GM12875 (cell line): ENCODE results near the gene CD72.

ENCODE experiments used
- H3K4me3 ChIP-seq: one replicate; pipeline ENCODE4 v1.5.1; 2011; ENCODE audit warnings: low read depth, low read length, control low read depth
- TF ChIP-seq, protein P1 (sequence below): IDR thresholded peaks from 2 replicates; pipeline ENCODE4 v1.5.1; 2011; ENCODE audit warnings: low read depth, mild to moderate bottlenecking, control low read depth, inconsistent platforms, low read length, moderate library complexity, borderline replicate concordance; ENCODE audit not compliant: insufficient read depth

The CD72 gene

DNA sequence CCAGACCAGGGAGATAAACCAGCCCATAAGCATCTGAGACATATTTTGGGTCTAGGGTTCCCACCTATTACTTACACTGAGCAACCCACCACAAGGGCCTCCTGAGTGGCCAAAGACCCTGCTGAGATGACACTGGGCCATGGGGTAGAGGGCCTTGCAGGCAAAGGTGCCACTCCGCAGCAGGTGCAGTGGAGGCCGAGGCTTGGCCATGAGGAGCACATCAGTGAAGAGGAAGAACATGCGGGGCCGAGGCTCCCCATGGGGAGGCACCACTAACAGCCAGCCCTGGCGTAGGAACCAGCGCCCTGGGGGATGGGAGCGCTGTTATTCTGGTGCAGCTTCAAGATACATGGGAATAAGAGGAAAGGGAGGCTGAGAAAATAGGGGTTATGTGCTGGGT lies 44.2 kb upstream of the CD72 start:
- H3K4me3 ChIP-seq, result no peak overlapping the region
- TF ChIP-seq, protein P1, sequence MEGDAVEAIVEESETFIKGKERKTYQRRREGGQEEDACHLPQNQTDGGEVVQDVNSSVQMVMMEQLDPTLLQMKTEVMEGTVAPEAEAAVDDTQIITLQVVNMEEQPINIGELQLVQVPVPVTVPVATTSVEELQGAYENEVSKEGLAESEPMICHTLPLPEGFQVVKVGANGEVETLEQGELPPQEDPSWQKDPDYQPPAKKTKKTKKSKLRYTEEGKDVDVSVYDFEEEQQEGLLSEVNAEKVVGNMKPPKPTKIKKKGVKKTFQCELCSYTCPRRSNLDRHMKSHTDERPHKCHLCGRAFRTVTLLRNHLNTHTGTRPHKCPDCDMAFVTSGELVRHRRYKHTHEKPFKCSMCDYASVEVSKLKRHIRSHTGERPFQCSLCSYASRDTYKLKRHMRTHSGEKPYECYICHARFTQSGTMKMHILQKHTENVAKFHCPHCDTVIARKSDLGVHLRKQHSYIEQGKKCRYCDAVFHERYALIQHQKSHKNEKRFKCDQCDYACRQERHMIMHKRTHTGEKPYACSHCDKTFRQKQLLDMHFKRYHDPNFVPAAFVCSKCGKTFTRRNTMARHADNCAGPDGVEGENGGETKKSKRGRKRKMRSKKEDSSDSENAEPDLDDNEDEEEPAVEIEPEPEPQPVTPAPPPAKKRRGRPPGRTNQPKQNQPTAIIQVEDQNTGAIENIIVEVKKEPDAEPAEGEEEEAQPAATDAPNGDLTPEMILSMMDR, result no peak

DNA sequence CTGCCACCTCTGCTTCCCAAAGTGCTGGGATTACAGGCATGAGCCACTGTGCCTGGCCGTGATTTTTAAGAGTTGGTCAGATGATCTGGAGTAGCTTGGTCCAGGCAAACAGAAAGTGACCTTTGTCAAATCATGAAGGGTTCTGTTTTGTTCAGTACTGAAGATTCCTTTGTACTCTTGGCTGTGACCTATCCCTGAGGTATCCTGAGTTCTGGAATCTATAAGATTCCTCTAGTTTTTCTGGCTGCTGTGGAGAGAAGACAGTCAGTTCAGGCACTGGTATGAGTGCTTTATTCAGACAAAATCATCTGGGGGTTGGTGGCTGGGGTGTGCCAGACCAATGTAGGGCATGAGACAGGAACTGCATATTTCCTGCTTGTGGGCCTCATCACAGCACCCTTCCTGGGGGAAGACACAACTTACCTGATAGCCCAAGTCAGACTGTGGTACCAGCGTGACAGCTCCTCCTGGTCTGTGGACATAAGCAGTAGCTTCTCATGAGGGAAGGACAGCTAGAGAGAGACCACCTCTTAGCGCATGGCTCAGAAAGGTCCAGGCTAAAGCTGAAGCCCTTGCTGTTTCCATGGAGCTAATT lies 43.6 kb upstream of the CD72 start:
- TF ChIP-seq, protein P1, result no peak
- H3K4me3 ChIP-seq, result no peak overlapping the region

DNA sequence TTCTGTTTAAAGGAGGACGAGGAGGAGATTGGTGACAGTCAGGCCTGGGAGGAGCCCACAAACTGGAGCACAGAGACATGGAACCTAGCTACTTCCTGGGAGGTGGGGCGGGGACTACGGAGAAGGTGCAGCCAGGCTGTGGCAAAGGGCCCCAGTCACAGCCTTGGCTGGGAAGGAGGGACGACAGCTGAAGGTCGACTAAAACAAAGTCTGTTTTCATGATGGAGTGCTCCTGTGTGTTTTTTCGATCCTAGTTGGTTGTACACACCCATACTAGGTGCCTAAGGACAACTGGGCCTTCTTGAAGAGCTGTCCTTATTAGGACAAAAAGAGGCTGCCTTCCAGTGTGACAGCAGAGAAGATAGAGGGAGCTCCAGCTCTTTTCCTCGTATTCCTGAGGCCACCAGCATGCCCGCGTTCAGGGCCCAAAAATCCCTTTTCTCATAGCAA lies 42.8 kb upstream of the CD72 start:
- no peak overlapping the region for H3K4me3 ChIP-seq
- TF ChIP-seq, protein P1, result no peak

DNA sequence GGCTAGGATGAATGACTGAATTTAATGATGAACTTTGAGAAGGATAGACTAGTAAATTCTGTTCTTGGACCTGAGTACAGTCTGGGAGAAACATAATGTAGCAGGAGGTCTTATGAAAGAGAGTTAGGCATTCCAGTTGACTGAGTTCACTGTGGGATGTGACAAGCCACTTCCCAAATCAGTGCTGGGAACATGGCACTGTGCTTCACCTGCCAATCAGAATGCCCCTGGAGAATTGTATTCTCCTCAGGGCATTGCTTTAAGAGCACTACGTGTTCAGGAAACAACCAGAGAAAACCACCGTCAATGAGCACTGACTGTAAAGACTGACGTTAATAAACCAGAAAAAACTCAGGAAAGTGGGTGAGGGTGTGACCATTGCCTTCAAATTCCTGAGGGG lies 41.1 kb upstream of the CD72 start:
- peak overlapping the region; percentile 11 for H3K4me3 ChIP-seq
- TF ChIP-seq, protein P1, result no peak

DNA sequence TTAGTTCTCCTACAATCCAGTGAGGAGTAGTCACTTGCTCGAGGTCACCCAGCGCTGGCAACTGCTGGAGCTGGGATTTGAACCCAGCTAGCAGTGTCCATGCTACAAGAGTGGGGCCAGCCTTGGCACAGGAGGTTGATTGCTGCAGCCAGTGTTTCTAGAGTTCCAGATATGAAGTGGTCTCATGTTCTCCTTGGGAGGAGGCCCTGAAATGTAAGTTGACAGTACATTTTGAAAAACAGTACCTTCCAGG lies 40.7 kb upstream of the CD72 start:
- peak overlapping the region; percentile 95 for H3K4me3 ChIP-seq
- TF ChIP-seq, protein P1, result no peak

DNA sequence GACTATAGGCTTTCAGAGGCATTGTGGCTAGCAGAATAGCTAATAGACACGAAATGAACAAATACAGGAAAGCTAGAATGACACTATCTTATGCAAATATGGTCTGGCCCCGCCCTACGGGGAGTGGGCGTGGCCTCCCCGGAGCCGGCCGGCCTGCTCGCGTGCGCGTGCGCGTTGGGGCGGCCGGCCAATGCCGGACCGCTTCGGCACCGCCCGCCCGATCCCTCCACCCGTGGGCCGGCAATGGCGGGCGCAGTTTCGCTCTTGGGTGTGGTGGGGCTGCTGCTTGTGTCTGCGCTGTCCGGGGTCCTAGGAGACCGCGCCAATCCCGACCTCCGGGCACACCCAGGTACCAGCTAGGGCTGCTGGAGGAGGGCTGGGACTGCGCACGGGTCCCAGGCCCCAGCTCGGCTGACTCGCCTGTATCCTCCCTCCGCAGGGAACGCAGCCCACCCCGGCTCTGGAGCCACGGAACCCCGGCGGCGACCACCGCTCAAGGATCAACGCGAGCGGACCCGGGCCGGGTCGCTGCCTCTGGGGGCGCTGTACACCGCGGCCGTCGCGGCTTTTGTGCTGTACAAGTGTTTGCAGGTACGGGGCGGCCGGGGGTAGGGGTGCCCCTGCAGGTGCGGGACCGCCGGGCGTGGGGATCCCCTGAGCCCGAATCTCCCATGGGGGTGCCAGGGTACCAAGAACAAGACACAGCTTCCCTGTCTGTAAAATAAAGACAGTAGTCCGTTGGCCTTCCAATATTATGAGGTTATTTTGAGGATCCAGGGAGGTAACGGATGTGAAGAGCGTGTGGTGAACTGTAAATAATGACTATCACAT lies 40.1 kb upstream of the CD72 start, which contains the start of gene CCDC107:
CCDC107 (plus strand) TSS at position 156 of the 831 bp plus-strand sequence; CDS start at position 244, 88 bp downstream.
- TF ChIP-seq, protein P1, result peak; percentile 83
- H3K4me3 ChIP-seq, result peak within 1 kb of the TSS; percentile 95
